Adrenal gland (tissue), 5 donors: ENCODE results near the gene CHL1.

Source experiments
- POLR2A ChIP-seq, 2 donors: fragments of 450-650 bp; IDR thresholded peaks; one replicate each; pipeline ENCODE4 v1.6.1; 2017; ENCODE audit warnings: antibody characterized with exemption in 2 of 2, mild to moderate bottlenecking in 2 of 2, moderate library complexity in 1 of 2
- TF ChIP-seq, protein P1 (sequence below), 6 experiments: fragments of 450-650 bp in 4 of 6; fragments of 200-600 bp in 2 of 6; sonication (generic) in 1 of 6; IDR thresholded peaks; 1 replicate in 5 of 6; 2 replicates in 1 of 6; pipeline versions ENCODE4 v1.5.1 to v1.8.0; 2016 to 2021; ENCODE audit warnings: antibody characterized with exemption in 6 of 6, mild to moderate bottlenecking in 2 of 6, moderate library complexity in 1 of 6
- donor health status: DM: no; HTN: no; CAD: no.

DNA sequence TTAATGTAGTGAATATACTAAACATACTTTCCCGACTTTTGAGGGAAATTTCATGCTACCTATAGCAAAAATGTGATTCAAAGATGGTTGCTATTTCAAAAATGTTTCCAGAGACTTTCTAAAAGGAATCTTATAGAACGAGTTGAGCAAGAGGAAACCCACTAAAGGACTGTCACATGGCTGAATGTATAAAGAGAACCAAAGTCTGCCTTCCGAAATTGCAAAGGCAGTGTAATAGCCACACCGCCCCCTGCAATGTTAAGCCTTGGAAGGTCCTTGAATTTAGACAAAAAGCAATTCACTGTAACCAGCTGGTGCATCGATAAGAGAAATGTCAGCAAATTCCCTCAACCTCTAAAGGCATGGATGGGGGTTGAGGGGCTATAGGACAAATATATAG lies 142.8 kb downstream of the CHL1 start:
- TF ChIP-seq, protein P1, sequence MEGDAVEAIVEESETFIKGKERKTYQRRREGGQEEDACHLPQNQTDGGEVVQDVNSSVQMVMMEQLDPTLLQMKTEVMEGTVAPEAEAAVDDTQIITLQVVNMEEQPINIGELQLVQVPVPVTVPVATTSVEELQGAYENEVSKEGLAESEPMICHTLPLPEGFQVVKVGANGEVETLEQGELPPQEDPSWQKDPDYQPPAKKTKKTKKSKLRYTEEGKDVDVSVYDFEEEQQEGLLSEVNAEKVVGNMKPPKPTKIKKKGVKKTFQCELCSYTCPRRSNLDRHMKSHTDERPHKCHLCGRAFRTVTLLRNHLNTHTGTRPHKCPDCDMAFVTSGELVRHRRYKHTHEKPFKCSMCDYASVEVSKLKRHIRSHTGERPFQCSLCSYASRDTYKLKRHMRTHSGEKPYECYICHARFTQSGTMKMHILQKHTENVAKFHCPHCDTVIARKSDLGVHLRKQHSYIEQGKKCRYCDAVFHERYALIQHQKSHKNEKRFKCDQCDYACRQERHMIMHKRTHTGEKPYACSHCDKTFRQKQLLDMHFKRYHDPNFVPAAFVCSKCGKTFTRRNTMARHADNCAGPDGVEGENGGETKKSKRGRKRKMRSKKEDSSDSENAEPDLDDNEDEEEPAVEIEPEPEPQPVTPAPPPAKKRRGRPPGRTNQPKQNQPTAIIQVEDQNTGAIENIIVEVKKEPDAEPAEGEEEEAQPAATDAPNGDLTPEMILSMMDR (IDR thresholded peaks at IDR 0.05): no peak
- TF ChIP-seq POLR2A (IDR thresholded peaks at IDR 0.05): no peak
